Astrocyte (in vitro differentiated cells and primary cell): ENCODE data around the gene CTXND2. TPM values are rescaled to one million over a fixed set of nuclear protein-coding genes. Genes with fewer than 3 reads are reported as not detected.

Experiments
- DNase-seq: peaks from one replicate; pipeline ENCODE4 v3.0.0-alpha.2; 2010; ENCODE audit warnings: low read depth
- FAIRE-seq: peaks from 2 replicates; lab custom pipeline; 2011; peaks lifted over from hg19 to GRCh38; lab: Jason Lieb, UNC
- H2AFZ ChIP-seq: 2 replicates; pipeline ENCODE4 v1.6.0; 2012; ENCODE audit warnings: low read depth, low read length, inconsistent platforms
- H3K27ac ChIP-seq: 2 replicates; pipeline ENCODE4 v1.5.1; 2011; ENCODE audit warnings: low read depth, low read length, inconsistent platforms
- H3K27me3 ChIP-seq: 2 replicates; pipeline ENCODE4 v1.6.0; 2011; ENCODE audit warnings: low read length, inconsistent platforms; ENCODE audit not compliant: insufficient read depth
- H3K36me3 ChIP-seq: 2 replicates; pipeline ENCODE4 v1.5.1; 2011; ENCODE audit warnings: low read length, inconsistent platforms; ENCODE audit not compliant: insufficient read depth
- H3K4me1 ChIP-seq: 2 replicates; pipeline ENCODE4 v1.5.1; 2011; ENCODE audit warnings: low read length, inconsistent platforms; ENCODE audit not compliant: insufficient read depth
- H3K4me2 ChIP-seq: 2 replicates; pipeline ENCODE4 v1.6.0; 2012; ENCODE audit warnings: low read length, inconsistent platforms
- H3K4me3 ChIP-seq: 2 replicates; pipeline ENCODE4 v1.5.1; 2011; ENCODE audit warnings: low read depth, mild to moderate bottlenecking, low read length, inconsistent platforms; ENCODE audit not compliant: insufficient read depth
- H3K79me2 ChIP-seq: 2 replicates; pipeline ENCODE4 v1.6.0; 2012; ENCODE audit warnings: mild to moderate bottlenecking, low read length, inconsistent platforms; ENCODE audit not compliant: insufficient read depth
- H3K9ac ChIP-seq: 2 replicates; pipeline ENCODE4 v1.6.0; 2012; ENCODE audit warnings: mild to moderate bottlenecking, low read length, inconsistent platforms
- H3K9me3 ChIP-seq: 2 replicates; pipeline ENCODE4 v1.5.1; 2012; ENCODE audit warnings: low read depth, mild to moderate bottlenecking, low read length, inconsistent platforms; ENCODE audit not compliant: insufficient read depth
- H4K20me1 ChIP-seq: 2 replicates; pipeline ENCODE4 v1.6.0; 2012; ENCODE audit warnings: low read length, inconsistent platforms; ENCODE audit not compliant: insufficient read depth
- H3K27ac Mint-ChIP-seq: one replicate; pipeline ENCODE4 v1.8.0; 2021; ENCODE audit warnings: mild to moderate bottlenecking, mixed read lengths; ENCODE audit not compliant: unreplicated experiment
- H3K27me3 Mint-ChIP-seq: one replicate; pipeline ENCODE4 v1.8.0; 2021; ENCODE audit warnings: low read depth, mixed read lengths; ENCODE audit not compliant: unreplicated experiment
- H3K36me3 Mint-ChIP-seq: one replicate; pipeline ENCODE4 v1.8.0; 2021; ENCODE audit warnings: low read depth, mixed read lengths; ENCODE audit not compliant: unreplicated experiment
- H3K4me1 Mint-ChIP-seq: one replicate; pipeline ENCODE4 v1.8.0; 2021; ENCODE audit warnings: low read depth, mixed read lengths; ENCODE audit not compliant: unreplicated experiment
- H3K4me3 Mint-ChIP-seq: one replicate; pipeline ENCODE4 v1.8.0; 2021; ENCODE audit warnings: mild to moderate bottlenecking, moderate library complexity, mixed read lengths; ENCODE audit not compliant: unreplicated experiment
- H3K9me3 Mint-ChIP-seq: one replicate; pipeline ENCODE4 v1.8.0; 2021; ENCODE audit warnings: mild to moderate bottlenecking, mixed read lengths; ENCODE audit not compliant: unreplicated experiment
- EZH2 ChIP-seq: IDR thresholded peaks from 2 replicates; pipeline ENCODE4 v1.6.1; 2012; ENCODE audit warnings: mild to moderate bottlenecking, low read length, inconsistent platforms; ENCODE audit not compliant: insufficient read depth
- total RNA-seq: library from RNA; stranded (reverse); gene quantifications from 2 replicates; pipeline ENCODE4 v1.2.1, GENCODE V29; 2021
- TF ChIP-seq, protein P1 (sequence below): IDR thresholded peaks from 2 replicates; pipeline ENCODE4 v1.5.1; 2011; ENCODE audit warnings: low read depth, mild to moderate bottlenecking, inconsistent platforms, low read length, moderate library complexity; ENCODE audit not compliant: insufficient read depth

The CTXND2 gene
- total RNA-seq, 1 donor from 2014 or later, result not detected

DNA sequence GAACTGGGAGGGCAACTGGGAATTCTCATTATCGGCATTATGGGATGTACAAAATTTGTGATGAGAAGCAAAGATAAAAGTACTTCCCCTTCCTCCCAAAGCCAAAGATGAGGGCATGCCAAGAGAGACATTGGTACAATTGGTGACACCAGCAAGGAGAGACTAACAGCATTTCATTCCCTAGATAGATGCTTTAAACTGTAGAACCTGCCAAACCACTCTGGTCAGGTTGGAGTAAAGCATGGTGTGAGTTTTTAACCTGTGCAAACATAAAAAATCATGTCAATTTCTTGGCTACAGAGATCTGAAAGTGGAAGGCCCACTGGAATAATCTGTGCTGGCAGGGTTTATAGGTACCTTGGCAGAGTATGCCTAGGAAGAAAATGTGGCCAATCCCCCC is 19.4 kb downstream of the CTXND2 start:
- H3K79me2 ChIP-seq, result no peaks in the 10 kb centered on the region
- H4K20me1 ChIP-seq, result no peaks in the 10 kb centered on the region
- Mint-ChIP-seq H3K4me3 (no peak overlapping the region), H3K9me3 (peaks cover 4% of the 10 kb centered on the region), H3K36me3 (no peaks in the 10 kb centered on the region), H3K27me3 (no peaks in the 10 kb centered on the region), H3K27ac (no peak overlapping the region), H3K4me1 (no peaks in the 10 kb centered on the region)
- no peaks in the 10 kb centered on the region for H3K9me3 ChIP-seq
- H3K4me1 ChIP-seq, result no peaks in the 10 kb centered on the region
- no peak overlapping the region for H3K4me2 ChIP-seq
- no peak for FAIRE-seq
- no peaks in the 10 kb centered on the region for H3K27me3 ChIP-seq
- no peak for DNase-seq
- H3K9ac ChIP-seq, result no peak overlapping the region
- H3K4me3 ChIP-seq, result no peak overlapping the region
- H3K27ac ChIP-seq, result no peak overlapping the region
- no peak overlapping the region for H2AFZ ChIP-seq
- TF ChIP-seq, protein P1, sequence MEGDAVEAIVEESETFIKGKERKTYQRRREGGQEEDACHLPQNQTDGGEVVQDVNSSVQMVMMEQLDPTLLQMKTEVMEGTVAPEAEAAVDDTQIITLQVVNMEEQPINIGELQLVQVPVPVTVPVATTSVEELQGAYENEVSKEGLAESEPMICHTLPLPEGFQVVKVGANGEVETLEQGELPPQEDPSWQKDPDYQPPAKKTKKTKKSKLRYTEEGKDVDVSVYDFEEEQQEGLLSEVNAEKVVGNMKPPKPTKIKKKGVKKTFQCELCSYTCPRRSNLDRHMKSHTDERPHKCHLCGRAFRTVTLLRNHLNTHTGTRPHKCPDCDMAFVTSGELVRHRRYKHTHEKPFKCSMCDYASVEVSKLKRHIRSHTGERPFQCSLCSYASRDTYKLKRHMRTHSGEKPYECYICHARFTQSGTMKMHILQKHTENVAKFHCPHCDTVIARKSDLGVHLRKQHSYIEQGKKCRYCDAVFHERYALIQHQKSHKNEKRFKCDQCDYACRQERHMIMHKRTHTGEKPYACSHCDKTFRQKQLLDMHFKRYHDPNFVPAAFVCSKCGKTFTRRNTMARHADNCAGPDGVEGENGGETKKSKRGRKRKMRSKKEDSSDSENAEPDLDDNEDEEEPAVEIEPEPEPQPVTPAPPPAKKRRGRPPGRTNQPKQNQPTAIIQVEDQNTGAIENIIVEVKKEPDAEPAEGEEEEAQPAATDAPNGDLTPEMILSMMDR, result no peak
- TF ChIP-seq EZH2, result no peak
- H3K36me3 ChIP-seq, result no peaks in the 10 kb centered on the region

- H3K27ac ChIP-seq, result no peak overlapping the region
- Mint-ChIP-seq H3K4me3 (no peak overlapping the region), H3K36me3 (no peaks in the 10 kb centered on the region), H3K27ac (no peak overlapping the region), H3K4me1 (no peaks in the 10 kb centered on the region), H3K9me3 (peaks cover 4% of the 10 kb centered on the region), H3K27me3 (no peaks in the 10 kb centered on the region)
- H3K4me1 ChIP-seq, result no peaks in the 10 kb centered on the region
- TF ChIP-seq, protein P1, result no peak
- no peak for TF ChIP-seq EZH2
- no peaks in the 10 kb centered on the region for H3K79me2 ChIP-seq
- H2AFZ ChIP-seq, result no peak overlapping the region
- no peak overlapping the region for H3K4me2 ChIP-seq
- no peaks in the 10 kb centered on the region for H3K27me3 ChIP-seq
- no peaks in the 10 kb centered on the region for H4K20me1 ChIP-seq
- H3K36me3 ChIP-seq, result no peaks in the 10 kb centered on the region
- no peaks in the 10 kb centered on the region for H3K9me3 ChIP-seq
- H3K9ac ChIP-seq, result no peak overlapping the region
- no peak for DNase-seq
- FAIRE-seq, result no peak
- no peak overlapping the region for H3K4me3 ChIP-seq
Measured at GRCh38 chr1:150906813-150907212, 19.9 kb downstream of the CTXND2 start.

DNA sequence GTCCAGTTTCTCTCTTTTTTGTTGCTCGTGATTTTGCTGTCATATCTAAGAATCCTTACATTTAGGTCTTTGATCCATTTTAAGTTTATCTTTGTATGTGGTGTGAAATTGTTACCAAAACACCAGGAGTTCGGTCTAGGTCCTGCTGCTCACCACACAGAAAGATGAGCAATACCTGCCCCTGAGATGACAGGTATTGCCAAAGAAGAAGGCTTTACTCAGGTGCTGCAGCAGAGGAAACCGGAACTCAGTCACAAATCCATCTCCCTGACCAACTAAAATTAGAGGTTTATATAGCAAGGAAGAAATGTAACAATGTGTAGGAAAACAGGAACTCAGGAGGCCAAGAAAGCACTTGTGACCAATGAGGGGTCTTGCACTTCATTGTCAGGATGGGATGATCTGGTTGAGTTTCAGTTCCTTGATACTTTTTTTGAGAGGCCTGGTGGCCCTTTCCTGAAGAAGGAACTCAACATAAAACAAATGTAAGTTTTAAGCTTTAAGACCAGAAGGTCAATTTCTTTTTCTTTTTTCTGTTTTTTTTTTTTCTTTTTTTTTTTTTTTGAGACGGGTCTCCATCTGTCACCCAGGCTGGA is 22.7 kb downstream of the CTXND2 start:
- Mint-ChIP-seq H3K9me3 (peaks cover 4% of the 10 kb centered on the region), H3K27ac (no peak overlapping the region), H3K4me1 (no peaks in the 10 kb centered on the region), H3K27me3 (no peaks in the 10 kb centered on the region), H3K36me3 (no peaks in the 10 kb centered on the region), H3K4me3 (no peak overlapping the region)
- Histone ChIP-seq H3K27me3 (no peaks in the 10 kb centered on the region), H4K20me1 (no peaks in the 10 kb centered on the region), H3K79me2 (no peaks in the 10 kb centered on the region), H3K4me1 (no peaks in the 10 kb centered on the region), H3K4me3 (no peak overlapping the region), H3K36me3 (no peaks in the 10 kb centered on the region), H3K4me2 (no peak overlapping the region), H3K9ac (no peak overlapping the region), H3K27ac (no peak overlapping the region), H2AFZ (no peak overlapping the region), H3K9me3 (no peaks in the 10 kb centered on the region)
- TF ChIP-seq, protein P1, result no peak
- TF ChIP-seq EZH2, result no peak
- FAIRE-seq, result no peak
- no peak for DNase-seq
